CD4-positive, alpha-beta T cell treated with Interleukin-6 at 100 ng/mL for 8 hours (primary cell): Measurements from ENCODE around the gene SLC22A1.
A peak's percentile ranks its signal among the peaks of the same experiment; 100 is the strongest.
"Not testable (repeated sequence)": the region's sequence is repeated elsewhere in the genome, so short reads cannot be mapped to it uniquely, and the experiment has no call there.

ENCODE experiments used
- DNase-seq: peaks from one replicate; pipeline ENCODE4 v3.0.0-alpha.2; 2020; ENCODE audit warnings: mixed read lengths, low spot score

Gene SLC22A1

GRCh38 chr6:160137989-160138835 is 16.6 kb downstream of the SLC22A1 start:
- peak; percentile 59 for DNase-seq

GRCh38 chr6:160138839-160139419 is 17.3 kb downstream of the SLC22A1 start:
- no peak for DNase-seq

- DNase-seq: no peak
Observed at GRCh38 chr6:160139420-160139851, 17.8 kb downstream of the SLC22A1 start.

DNA sequence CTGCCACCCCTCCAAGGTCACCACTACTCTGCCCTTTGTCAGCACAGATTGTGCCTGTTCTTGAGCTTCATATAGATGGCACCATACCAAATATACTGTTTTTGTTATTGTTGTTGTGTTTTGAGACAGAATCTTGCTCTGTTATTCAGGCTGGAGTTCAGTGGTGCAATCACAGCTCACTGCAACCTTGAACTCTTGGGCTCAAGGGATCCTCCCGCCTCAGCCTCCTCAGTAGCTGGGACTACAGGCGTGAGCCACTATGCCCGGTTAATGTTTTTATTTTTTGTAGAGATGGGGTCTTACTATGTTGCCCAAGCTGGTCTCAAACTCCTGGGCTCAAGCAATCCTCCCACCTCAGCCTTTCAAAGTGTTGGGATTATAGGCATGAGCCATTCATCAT is 18.9 kb downstream of the SLC22A1 start:
- not testable (repeated sequence) for DNase-seq

- DNase-seq: no peak
Observed at GRCh38 chr6:160141001-160141726, 19.5 kb downstream of the SLC22A1 start.

- no peak for DNase-seq
Observed at GRCh38 chr6:160142115-160142715, 20.6 kb downstream of the SLC22A1 start.

- DNase-seq: no peak
Observed at GRCh38 chr6:160146454-160147145, 25.0 kb downstream of the SLC22A1 start.

GRCh38 chr6:160147146-160147536 is 25.5 kb downstream of the SLC22A1 start:
- DNase-seq: no peak

- no peak for DNase-seq
Observed at GRCh38 chr6:160154471-160154870, 32.9 kb downstream of the SLC22A1 start.

GRCh38 chr6:160156842-160157241 is 35.2 kb downstream of the SLC22A1 start:
- DNase-seq: no peak

GRCh38 chr6:160160450-160160849 is 38.8 kb downstream of the SLC22A1 start:
- no peak for DNase-seq

DNA sequence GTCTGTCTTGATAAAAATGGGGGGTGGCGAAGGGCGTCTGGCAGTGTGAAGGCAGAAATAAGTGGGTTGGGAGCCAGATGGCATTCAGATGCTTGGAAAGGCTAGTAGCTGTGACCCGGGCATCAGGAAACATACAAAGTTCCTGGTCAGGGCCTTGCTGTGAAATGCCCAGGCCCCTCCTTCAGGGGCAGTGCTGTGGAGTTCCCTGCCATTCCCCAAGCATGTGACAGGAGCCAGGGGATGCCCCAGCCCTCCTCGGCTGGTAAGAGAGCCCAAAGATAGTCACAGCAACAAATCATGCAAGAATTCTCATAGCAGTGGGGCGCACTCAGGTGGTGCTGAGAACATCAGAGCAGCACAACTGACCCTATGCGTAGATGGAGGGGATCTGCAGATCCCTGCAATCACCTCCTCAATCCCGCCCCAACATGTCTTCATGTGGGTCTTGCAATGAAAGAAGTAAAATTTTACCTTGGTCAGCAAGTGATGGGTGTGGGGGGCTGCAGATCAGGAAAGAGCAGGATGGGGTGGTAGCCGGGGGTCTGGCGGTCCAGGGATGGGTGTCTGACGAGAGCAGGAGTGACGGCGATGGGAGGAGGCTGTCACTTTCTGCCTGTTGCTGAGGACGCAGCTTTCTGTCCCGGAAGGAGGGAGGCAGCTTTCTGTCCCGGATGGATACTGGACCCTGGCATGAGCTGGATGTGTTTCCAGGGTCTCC is 39.5 kb downstream of the SLC22A1 start:
- no peak for DNase-seq

GRCh38 chr6:160161647-160161986 is 40.0 kb downstream of the SLC22A1 start:
- no peak for DNase-seq

DNA sequence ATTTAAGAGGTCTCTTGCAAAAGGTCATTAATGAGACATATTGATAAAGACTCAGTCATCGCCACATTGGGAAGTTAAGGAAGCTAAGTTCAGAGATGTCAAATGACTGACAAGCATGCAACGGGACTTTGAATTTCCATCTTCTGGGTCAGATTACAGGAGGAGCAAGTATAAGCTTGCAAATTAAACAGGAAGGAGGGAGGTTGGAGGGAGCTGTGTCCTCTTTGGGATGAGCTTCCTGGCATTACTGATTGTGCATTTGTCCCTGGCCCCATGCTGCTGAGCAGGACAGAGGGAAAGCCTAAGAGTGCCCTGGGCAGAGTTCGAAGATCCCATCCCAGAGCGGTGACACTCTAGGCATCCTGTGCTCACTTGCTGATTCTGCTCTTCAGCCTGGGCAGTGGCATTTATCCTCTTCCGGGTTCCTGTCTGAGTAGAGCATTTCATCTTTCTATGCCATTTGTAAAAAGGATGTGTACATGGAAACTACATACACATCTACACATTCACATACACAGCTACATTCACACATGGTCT is 40.5 kb downstream of the SLC22A1 start:
- DNase-seq: no peak

- no peak for DNase-seq
Observed at GRCh38 chr6:160163425-160163824, 41.8 kb downstream of the SLC22A1 start.

DNA sequence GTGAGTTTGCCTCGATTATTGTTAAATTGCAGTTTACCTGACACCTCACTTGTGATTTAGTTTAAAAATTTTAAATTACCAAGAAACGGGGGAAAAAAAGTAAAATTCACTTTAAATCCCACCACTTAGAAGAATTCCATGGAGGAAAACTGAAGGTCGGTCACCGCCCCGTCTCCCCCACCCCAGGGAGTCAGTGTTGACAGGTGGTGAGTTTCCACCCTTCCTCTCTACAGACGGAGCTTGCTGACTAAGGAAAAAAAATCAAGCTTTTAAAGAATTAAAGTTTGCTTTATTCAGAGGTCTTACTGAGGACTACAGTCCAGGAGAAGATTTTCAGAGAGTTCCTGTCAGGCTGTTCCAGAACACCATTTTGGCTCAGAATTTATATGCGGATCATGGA is 42.3 kb downstream of the SLC22A1 start:
- no peak for DNase-seq

DNA sequence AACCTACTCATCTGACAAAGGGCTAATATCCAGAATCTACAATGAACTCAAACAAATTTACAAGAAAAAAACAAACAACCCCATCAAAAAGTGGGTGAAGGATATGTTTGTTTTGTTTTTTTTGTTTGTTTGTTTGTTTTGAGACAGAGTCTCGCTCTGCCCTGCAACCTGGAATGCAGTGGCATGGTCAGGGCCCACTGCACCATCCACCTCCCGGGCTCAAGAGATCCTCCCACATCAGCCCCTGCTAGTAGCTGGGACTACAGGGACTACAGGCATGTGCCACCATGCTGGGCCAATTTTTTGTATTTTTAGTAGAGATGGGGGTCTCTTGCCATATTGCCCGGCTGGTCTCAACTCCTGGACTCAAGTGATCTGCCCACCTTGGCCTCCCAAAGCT is 44.3 kb downstream of the SLC22A1 start:
- not testable (repeated sequence) for DNase-seq

GRCh38 chr6:160167604-160168399 is 46.2 kb downstream of the SLC22A1 start:
- DNase-seq: no peak

DNA sequence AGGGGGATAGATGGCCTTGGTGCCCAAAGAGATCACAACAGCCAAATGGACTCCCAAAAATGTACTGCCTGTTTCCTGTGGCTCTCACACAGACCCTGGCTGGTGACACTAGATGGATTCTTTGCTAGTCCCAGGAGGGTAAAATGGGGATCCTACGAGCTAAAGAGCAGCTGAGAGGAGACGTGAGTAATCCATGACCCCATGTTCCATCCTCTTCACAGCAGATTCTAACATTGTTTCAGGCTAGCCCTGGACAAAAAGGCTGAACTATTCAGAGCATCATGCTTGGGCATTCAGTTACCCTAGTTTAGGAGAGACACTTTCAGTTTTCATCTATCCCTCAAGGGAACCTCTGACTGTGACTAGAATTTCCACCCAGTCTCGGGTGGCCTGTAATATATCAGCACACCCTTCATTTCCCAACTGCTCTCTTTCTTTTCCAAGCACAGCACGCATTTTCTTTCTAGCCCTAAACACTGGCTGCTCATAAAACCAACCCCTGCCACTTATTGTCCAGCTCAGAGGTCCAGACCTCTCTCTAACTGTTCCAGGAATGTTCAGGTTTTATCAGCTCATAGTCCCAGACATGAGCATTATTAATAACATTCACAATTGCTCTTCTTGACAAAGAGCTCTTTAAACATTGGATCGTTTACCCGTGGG is 48.5 kb downstream of the SLC22A1 start:
- no peak for DNase-seq

DNA sequence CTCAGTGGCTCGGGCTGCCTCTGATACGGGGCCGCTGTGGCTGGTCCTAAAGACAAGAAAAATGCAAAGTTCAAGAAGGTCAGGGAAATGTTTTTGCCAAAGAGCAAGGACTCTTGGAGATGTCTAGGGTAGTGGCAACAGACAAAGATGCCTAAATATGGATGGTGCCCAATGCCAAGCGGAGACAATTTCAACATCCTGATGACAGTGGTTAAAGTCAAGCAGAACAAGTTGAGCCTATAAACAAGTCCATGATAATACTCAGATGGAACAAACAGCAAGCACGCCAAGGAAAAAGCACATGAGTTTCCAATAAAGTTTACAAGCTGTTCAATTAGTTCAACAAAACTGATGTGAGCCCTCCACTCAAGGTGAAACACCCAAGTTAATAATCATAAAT is 51.1 kb downstream of the SLC22A1 start:
- no peak for DNase-seq
